Right lobe of liver (tissue), 6 donors: Measurements from ENCODE around the gene ABL1. TPM values are rescaled to one million over a fixed set of nuclear protein-coding genes. Genes with fewer than 3 reads are reported as not detected.

ENCODE experiments used
- ATAC-seq, 4 donors: fragments of 200-7000 bp; cut with Tn5 transposase; one replicate each; pipeline ENCODE4 v1.9.1; 2020; ENCODE audit warnings: mild to moderate bottlenecking in 4 of 4, moderate library complexity in 4 of 4
- DNase-seq, 3 donors: peaks; one replicate each; pipeline ENCODE4 v3.0.0-alpha.2; 2020
- H3K27ac ChIP-seq, 3 donors: fragments of 200-600 bp; one replicate each; pipeline ENCODE4 v1.8.0; 2022
- H3K27me3 ChIP-seq, 2 donors: fragments of 200-600 bp; one replicate each; pipeline ENCODE4 v1.8.0; 2022
- H3K36me3 ChIP-seq, 4 donors: fragments of 200-600 bp; sonication (generic) in 1 of 4; one replicate each; pipeline versions ENCODE4 v1.5.1 to v1.8.0; 2017 to 2022; ENCODE audit warnings: control low read depth in 1 of 4
- H3K4me1 ChIP-seq, 4 donors: fragments of 200-600 bp; sonication (generic) in 1 of 4; one replicate each; pipeline versions ENCODE4 v1.5.1 to v1.8.0; 2017 to 2022; ENCODE audit warnings: control low read depth in 1 of 4
- H3K4me3 ChIP-seq, 3 donors: fragments of 200-600 bp; one replicate each; pipeline ENCODE4 v1.8.0; 2022
- H3K9me3 ChIP-seq, 4 donors: fragments of 200-600 bp; sonication (generic) in 1 of 4; one replicate each; pipeline versions ENCODE4 v1.5.1 to v1.8.0; 2017 to 2022; ENCODE audit warnings: control low read depth in 1 of 4
- CTCF ChIP-seq, 4 donors: fragments of 200-600 bp in 3 of 4; fragments of 450-650 bp in 1 of 4; IDR thresholded peaks; one replicate each; pipeline versions ENCODE4 v1.5.1 to v1.8.0; 2016 to 2022; ENCODE audit warnings: antibody characterized with exemption in 4 of 4, mild to moderate bottlenecking in 2 of 4
- POLR2A ChIP-seq: fragments of 450-650 bp; IDR thresholded peaks from one replicate; pipeline ENCODE4 v1.6.1; 2017; ENCODE audit warnings: antibody characterized with exemption, mild to moderate bottlenecking
- WGBS: methylation state at CpG from one replicate; pipeline ENCODE4 v1.1.6; 2018; ENCODE audit warnings: low coverage, low lambda C conversion rate; ENCODE audit not compliant: insufficient coverage; ENCODE audit errors: missing lambda C conversion rate; 5-methylcytosine and 5-hydroxymethylcytosine counted together
- intact Hi-C, 2 donors: fragments of 100-400 bp; cut with DNase I; formaldehyde crosslinking; loops; one replicate each; pipeline versions ENCODE4 v1.11.2 to v1.14.1; 2022
- total RNA-seq, 6 experiments: library from RNA; depleted of rRNA in 2 of 6; stranded (reverse); fragments of >200 nt in 2 of 6; fragmentation: NEBNext Ultra II Directional in 3 of 6; extraction: Animal tissue kit (Norgen Biotek cat#: 25700) in 3 of 6; gene quantifications; one replicate each; pipeline versions ENCODE4 v1.1.0 to v1.2.4, GENCODE V29; 2016 to 2023
- donor health status: DM: no; HTN: yes; CAD: no.
- donor health status: DM: no; HTN: no; CAD: no.
- donor health status: DM: no; HTN: no; CAD: no.
- donor health status: DM: no; HTN: yes; CAD: no.
- donor health status: DM: no; HTN: yes; CAD: no.

Gene ABL1
- total RNA-seq, 6 experiments from 2014 or later: 17.0 to 25.8 (median 18.8) TPM

GRCh38 chr9:130922893-130923610, 88.0 kb downstream of the ABL1 start:
- no peak for DNase-seq
- ATAC-seq: no peak
- H3K4me1 ChIP-seq: no peaks in the 10 kb centered on the region
- no peaks in the 10 kb centered on the region for H3K36me3 ChIP-seq
- no peak overlapping the region for H3K27ac ChIP-seq
- intact Hi-C loops: no loop called here
- WGBS: 41% methylated on average over 6 of the region's 16 CpGs
- no peaks in the 10 kb centered on the region for H3K9me3 ChIP-seq
- no peak for TF ChIP-seq POLR2A
- TF ChIP-seq CTCF (IDR thresholded peaks at IDR 0.05): no peak
- no peak overlapping the region for H3K4me3 ChIP-seq
- H3K27me3 ChIP-seq: no peaks in the 10 kb centered on the region

DNA sequence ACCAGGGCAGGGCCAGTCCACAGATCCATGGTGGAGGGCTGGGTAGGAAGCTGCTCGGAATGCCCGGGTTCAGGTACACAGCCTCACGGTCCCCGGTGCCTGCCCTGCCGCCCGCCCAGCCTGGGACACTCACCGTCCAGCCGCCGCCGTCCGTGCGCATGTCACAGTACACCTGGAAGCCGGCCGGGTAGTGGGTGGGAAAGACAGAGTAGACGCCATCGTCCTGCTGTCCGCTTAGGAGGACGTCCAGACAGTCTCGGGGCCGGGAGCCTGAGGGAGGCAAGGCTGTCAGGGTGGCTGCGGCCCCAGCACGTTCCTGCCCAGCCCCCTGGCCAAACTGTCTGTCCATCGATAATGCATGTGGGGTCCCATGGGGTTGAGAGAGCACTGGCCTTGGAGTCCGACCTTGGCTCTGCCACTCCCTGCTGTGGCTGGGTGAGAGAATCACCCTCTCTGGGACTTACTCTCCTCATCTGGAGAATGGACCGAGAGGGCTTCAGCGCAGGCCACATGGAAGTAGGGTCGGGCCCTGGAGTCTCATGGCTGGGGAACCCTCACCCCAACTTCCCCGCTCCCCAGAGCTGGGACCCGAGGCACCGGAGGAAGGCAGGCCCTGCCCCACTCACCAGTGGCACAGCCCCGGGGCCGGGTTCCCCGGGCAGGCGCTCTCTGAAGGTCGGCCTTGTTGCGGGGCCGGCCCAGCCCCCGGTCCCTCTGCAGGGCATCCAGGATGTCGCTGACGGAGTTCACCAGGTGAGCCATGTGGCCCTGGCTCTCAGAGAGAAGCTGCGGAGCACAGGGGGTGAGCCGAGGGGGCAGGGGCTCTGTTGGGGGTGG, 88.8 kb downstream of the ABL1 start:
- WGBS: no CpG with 5 or more reads among the region's 42 CpGs
- DNase-seq (no peak), ATAC-seq (no peak)
- intact Hi-C loops: no loop called here
- no peaks in the 10 kb centered on the region for H3K4me1 ChIP-seq
- H3K27me3 ChIP-seq: no peaks in the 10 kb centered on the region
- H3K36me3 ChIP-seq: no peaks in the 10 kb centered on the region
- TF ChIP-seq POLR2A (no peak), CTCF (IDR thresholded peaks at IDR 0.05) (no peak)
- no peak overlapping the region for H3K27ac ChIP-seq
- no peaks in the 10 kb centered on the region for H3K9me3 ChIP-seq
- no peak overlapping the region for H3K4me3 ChIP-seq

DNA sequence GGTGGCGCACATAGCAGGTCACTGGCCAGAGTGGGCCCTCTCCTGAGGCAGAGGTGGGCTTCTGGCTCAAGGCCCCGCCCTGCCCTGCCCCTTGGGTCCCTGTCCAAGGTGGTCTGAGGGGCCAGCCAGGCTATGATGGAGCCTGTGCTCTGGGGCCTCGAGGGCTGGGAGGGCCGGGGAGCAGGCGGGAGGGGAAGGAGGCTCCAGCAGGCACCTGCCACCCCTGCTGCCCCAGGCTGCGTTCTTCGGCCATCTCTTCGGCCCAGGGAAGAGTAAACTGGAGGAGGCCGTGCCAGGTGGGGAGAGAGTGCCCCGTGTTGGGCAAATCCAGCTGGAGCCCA, 89.4 kb downstream of the ABL1 start:
- H3K27me3 ChIP-seq: no peaks in the 10 kb centered on the region
- TF ChIP-seq POLR2A: no peak
- no peak for TF ChIP-seq CTCF (IDR thresholded peaks at IDR 0.05)
- intact Hi-C loops: no loop called here
- no peaks in the 10 kb centered on the region for H3K9me3 ChIP-seq
- no peaks in the 10 kb centered on the region for H3K4me1 ChIP-seq
- WGBS: no CpG with 5 or more reads among the region's 10 CpGs
- no peak overlapping the region for H3K27ac ChIP-seq
- ATAC-seq (no peak), DNase-seq (no peak)
- H3K36me3 ChIP-seq: no peaks in the 10 kb centered on the region
- H3K4me3 ChIP-seq: no peak overlapping the region

DNA sequence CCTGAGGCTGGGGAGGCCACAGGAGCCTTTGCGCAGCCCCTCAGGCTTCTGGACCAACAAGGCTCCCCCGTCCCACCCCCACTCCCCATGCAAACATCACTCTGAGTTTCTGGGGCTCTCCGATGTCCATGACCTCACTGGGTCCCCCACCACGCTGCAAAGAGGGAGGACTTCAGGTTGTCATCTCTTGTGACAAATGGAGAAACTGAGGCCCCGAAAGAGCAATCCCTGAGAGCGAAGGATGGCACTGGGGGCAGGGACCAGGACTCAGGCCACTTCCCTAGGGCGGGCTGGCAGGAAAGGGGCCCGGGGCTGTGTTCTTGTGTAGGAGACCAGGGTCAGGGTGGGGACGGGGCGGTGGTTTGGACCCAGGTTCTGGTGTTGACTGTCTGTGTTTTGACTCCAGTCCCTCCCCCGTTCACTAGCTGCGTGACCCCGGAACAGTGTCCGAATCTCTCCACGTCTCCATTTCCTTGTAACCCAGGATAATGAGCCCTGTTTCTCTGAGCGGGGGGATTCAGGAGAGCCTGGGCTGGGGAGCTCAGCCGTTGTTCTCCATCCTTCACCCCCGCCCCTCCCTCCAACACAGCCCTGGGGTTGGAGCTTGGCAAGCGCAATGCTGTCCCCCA, 90.1 kb downstream of the ABL1 start:
- Histone ChIP-seq H3K4me3 (no peak overlapping the region), H3K4me1 (no peaks in the 10 kb centered on the region), H3K9me3 (no peaks in the 10 kb centered on the region), H3K36me3 (no peaks in the 10 kb centered on the region), H3K27ac (no peak overlapping the region), H3K27me3 (no peaks in the 10 kb centered on the region)
- WGBS: 53% methylated on average over 9 of the region's 19 CpGs
- DNase-seq: no peak
- TF ChIP-seq POLR2A (no peak), CTCF (IDR thresholded peaks at IDR 0.05) (no peak)
- intact Hi-C loops: no loop called here
- no peak for ATAC-seq
